Measurements from ENCODE around the gene LINC01488.

The LINC01488 gene

DNA sequence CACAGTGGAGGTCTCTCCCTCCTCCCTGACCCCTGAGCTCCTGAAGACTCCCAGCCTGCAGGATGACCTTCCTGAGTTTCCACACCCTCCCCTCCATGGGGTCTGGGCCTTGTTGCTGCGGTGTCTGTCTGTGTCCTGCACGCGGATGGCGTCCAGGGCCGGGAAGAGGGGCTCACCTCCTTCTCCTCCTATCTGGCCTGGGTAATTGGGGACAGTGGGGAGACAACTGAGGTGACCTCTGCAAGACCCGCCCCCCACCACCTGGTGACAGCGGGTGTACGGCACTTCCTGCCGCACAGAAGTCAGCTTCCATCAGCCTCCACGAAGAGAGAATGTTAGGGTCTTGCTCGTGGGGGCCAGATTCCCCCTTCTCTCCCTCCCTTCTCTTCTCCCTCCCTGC lies 31.7 kb downstream of the LINC01488 start:
- H3K4me3 ChIP-seq (ENCODE audit: low read depth, low read length): no peak overlapping the region
- no peak overlapping the region for H3K27ac ChIP-seq
- H3K36me3 ChIP-seq (ENCODE audit: control insufficient read depth, insufficient read depth, low read length): no peaks in the 10 kb centered on the region
- H3K9me3 ChIP-seq (ENCODE audit: control insufficient read depth, low read length): no peaks in the 10 kb centered on the region
- no peak overlapping the region for H3K4me2 ChIP-seq (ENCODE audit: low read length)
- H3K79me2 ChIP-seq: no peaks in the 10 kb centered on the region
- TF ChIP-seq, protein P1, sequence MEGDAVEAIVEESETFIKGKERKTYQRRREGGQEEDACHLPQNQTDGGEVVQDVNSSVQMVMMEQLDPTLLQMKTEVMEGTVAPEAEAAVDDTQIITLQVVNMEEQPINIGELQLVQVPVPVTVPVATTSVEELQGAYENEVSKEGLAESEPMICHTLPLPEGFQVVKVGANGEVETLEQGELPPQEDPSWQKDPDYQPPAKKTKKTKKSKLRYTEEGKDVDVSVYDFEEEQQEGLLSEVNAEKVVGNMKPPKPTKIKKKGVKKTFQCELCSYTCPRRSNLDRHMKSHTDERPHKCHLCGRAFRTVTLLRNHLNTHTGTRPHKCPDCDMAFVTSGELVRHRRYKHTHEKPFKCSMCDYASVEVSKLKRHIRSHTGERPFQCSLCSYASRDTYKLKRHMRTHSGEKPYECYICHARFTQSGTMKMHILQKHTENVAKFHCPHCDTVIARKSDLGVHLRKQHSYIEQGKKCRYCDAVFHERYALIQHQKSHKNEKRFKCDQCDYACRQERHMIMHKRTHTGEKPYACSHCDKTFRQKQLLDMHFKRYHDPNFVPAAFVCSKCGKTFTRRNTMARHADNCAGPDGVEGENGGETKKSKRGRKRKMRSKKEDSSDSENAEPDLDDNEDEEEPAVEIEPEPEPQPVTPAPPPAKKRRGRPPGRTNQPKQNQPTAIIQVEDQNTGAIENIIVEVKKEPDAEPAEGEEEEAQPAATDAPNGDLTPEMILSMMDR (IDR thresholded peaks at IDR 0.05): no peak
- H3K9ac ChIP-seq: no peak overlapping the region
- H3K4me1 ChIP-seq: no peaks in the 10 kb centered on the region
- no peaks in the 10 kb centered on the region for H3K27me3 ChIP-seq (ENCODE audit: control insufficient read depth, insufficient read depth, low read length)
- no peak overlapping the region for H2AFZ ChIP-seq

DNA sequence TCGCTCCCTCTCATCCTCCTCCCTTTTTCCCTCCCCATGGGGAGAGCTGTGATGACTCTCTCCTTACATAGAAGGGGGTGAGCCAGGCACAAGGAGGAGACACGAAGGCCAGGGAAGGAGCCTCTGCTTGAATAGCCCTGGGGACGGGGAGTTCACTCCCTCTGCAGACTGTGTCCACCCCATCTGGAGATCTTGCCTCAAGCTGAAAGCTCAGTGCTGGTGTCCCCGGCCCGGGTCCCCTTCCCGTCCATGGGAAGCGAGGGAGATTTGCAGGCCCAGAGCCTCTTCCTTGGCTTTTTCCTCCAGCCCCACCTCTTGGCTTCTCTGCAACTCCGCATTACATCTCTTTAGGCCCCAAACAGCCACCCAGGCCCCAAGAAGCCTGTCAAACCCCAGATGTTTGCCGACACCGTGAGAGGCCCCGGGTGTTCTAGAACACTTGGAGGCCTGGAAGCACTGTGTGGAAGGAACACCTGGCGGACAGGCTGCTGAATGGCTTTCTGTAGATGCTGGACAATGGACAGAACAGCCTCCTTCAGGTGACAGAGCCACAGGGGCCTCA lies 32.3 kb downstream of the LINC01488 start:
- Histone ChIP-seq H3K27ac (no peak overlapping the region), H3K79me2 (no peaks in the 10 kb centered on the region), H3K4me1 (no peaks in the 10 kb centered on the region), H3K4me3 (ENCODE audit: low read depth, low read length) (no peak overlapping the region), H3K9me3 (ENCODE audit: control insufficient read depth, low read length) (no peaks in the 10 kb centered on the region), H3K36me3 (ENCODE audit: control insufficient read depth, insufficient read depth, low read length) (no peaks in the 10 kb centered on the region), H3K4me2 (ENCODE audit: low read length) (no peak overlapping the region), H3K27me3 (ENCODE audit: control insufficient read depth, insufficient read depth, low read length) (no peaks in the 10 kb centered on the region), H3K9ac (no peak overlapping the region), H2AFZ (no peak overlapping the region)
- TF ChIP-seq, protein P1 (IDR thresholded peaks at IDR 0.05): no peak

DNA sequence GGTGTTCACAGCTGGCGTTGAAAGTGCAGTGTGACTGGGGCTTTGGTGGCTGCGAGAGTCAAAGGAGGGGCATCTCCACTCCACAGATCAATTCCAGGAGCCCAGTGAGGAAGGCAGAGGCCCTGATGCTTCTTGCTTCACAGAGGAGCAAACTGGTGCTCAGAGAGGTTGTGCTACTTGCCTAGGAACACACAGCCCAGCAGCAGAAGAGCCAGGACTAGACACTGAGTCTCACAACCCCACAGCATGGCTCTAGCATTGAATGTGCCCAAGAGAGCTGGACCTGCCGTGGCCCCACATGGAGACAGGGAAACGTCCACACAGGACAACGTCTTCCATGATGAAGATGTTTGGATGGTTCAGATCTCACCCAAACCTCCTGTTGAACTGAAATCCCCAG lies 33.3 kb downstream of the LINC01488 start:
- Histone ChIP-seq H3K4me1 (no peaks in the 10 kb centered on the region), H3K4me3 (ENCODE audit: low read depth, low read length) (no peak overlapping the region), H3K9me3 (ENCODE audit: control insufficient read depth, low read length) (no peaks in the 10 kb centered on the region), H3K79me2 (no peaks in the 10 kb centered on the region), H3K36me3 (ENCODE audit: control insufficient read depth, insufficient read depth, low read length) (no peaks in the 10 kb centered on the region), H3K9ac (no peak overlapping the region), H3K4me2 (ENCODE audit: low read length) (no peak overlapping the region), H3K27ac (no peak overlapping the region), H2AFZ (no peak overlapping the region), H3K27me3 (ENCODE audit: control insufficient read depth, insufficient read depth, low read length) (no peaks in the 10 kb centered on the region)
- TF ChIP-seq, protein P1 (IDR thresholded peaks at IDR 0.05): no peak

DNA sequence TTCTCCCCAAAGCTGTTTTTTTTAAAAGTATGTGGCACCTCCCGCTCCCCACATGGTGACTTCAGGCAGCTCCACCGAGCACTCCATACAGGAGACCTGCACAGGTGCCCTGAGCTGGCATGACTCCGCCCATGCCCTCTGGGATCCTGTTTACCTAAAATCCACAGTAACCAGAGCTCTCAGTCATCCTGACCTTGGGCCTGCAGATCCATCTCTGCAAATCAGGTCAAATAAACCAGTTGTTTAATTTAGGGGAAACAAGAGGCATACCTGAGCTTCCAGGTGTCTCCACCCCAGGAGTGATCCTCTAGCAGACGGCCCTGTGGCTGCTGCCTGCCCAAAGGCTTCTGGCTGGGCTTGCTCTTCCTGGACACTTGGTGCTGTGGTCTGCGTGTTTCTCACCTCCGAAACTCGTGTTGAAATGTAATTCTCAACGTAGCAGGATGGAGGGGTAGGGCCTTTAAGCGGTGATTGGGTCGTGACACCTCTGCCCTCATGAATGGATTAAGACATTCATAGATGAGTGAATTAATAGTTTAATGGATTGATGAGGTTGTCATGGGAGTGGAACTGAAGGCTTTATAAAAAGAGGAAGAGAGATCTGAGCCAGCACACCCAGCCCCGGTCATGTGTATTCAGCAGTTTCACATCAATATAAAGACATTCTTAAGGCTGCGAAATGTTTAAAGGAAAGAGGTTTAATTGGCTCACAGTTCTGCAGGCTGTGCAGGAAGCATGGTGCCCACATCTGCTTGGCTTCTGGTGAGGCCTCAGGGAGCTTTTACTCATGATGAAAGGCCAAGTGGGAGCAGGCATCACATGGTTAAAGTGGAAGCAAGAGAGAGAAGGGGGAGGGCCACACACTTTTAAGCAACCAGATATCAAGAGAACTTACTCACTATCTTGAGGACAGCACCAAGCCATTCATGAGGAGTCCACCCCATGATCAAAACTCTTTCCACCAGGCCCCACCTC lies 34.1 kb downstream of the LINC01488 start:
- Histone ChIP-seq H3K27ac (no peak overlapping the region), H3K9ac (no peak overlapping the region), H2AFZ (no peak overlapping the region), H3K4me3 (ENCODE audit: low read depth, low read length) (no peak overlapping the region), H3K9me3 (ENCODE audit: control insufficient read depth, low read length) (no peaks in the 10 kb centered on the region), H3K4me1 (no peaks in the 10 kb centered on the region), H3K79me2 (no peaks in the 10 kb centered on the region), H3K36me3 (ENCODE audit: control insufficient read depth, insufficient read depth, low read length) (no peaks in the 10 kb centered on the region), H3K27me3 (ENCODE audit: control insufficient read depth, insufficient read depth, low read length) (no peaks in the 10 kb centered on the region), H3K4me2 (ENCODE audit: low read length) (no peak overlapping the region)
- TF ChIP-seq, protein P1 (IDR thresholded peaks at IDR 0.05): no peak

Measured in parathyroid adenoma (tissue), 2 donors.